ENCODE results near the gene CUX1. TPM values are rescaled to one million over a fixed set of nuclear protein-coding genes. Genes with fewer than 3 reads are reported as not detected.
"Not testable (repeated sequence)": the region's sequence is repeated elsewhere in the genome, so short reads cannot be mapped to it uniquely, and the experiment has no call there.

The CUX1 gene
- total RNA-seq, 2 experiments from 2014 or later, result 20.2 to 20.4 TPM

GRCh38 chr7:101929256-101929655, 111.8 kb downstream of the CUX1 start:
- intact Hi-C loops (cut with micrococcal nuclease), result no loop called here
- H3K36me3 Mint-ChIP-seq (ENCODE audit: low read depth), result peaks cover 2% of the 10 kb centered on the region
- H3K4me3 Mint-ChIP-seq, result no peak overlapping the region
- H3K27me3 Mint-ChIP-seq, result no peaks in the 10 kb centered on the region
- peaks cover 4% of the 10 kb centered on the region for H3K4me1 Mint-ChIP-seq (ENCODE audit: low read depth)
- H3K9me3 Mint-ChIP-seq, result no peaks in the 10 kb centered on the region
- no peak overlapping the region for H3K27ac Mint-ChIP-seq
- no peak for DNase-seq
- no peak for ATAC-seq
- ChIA-PET POLR2A (no interaction called here), CTCF (no interaction called here)
- no peak for TF ChIP-seq CTCF (IDR thresholded peaks at IDR 0.05)

GRCh38 chr7:101929911-101930310, 112.5 kb downstream of the CUX1 start:
- intact Hi-C loops (cut with micrococcal nuclease); POLR2A ChIA-PET; H3K4me3 Mint-ChIP-seq; ATAC-seq; H3K36me3 Mint-ChIP-seq (ENCODE audit: low read depth); H3K4me1 Mint-ChIP-seq (ENCODE audit: low read depth); CTCF ChIA-PET; DNase-seq; H3K9me3 Mint-ChIP-seq; H3K27me3 Mint-ChIP-seq; H3K27ac Mint-ChIP-seq: not testable (repeated sequence)

GRCh38 chr7:101932083-101932482, 114.7 kb downstream of the CUX1 start:
- Mint-ChIP-seq H3K36me3 (ENCODE audit: low read depth) (peaks cover 2% of the 10 kb centered on the region), H3K27ac (no peak overlapping the region), H3K9me3 (no peaks in the 10 kb centered on the region), H3K4me3 (no peak overlapping the region), H3K27me3 (no peaks in the 10 kb centered on the region), H3K4me1 (ENCODE audit: low read depth) (peaks cover 8% of the 10 kb centered on the region)
- intact Hi-C loops (cut with micrococcal nuclease), result no loop called here
- ChIA-PET POLR2A (no interaction called here), CTCF (no interaction called here)
- TF ChIP-seq CTCF (IDR thresholded peaks at IDR 0.05), result no peak
- DNase-seq, result no peak
- ATAC-seq, result no peak

GRCh38 chr7:101933028-101933427, 115.6 kb downstream of the CUX1 start:
- no peak for TF ChIP-seq CTCF (IDR thresholded peaks at IDR 0.05)
- Mint-ChIP-seq H3K27me3 (no peaks in the 10 kb centered on the region), H3K9me3 (no peaks in the 10 kb centered on the region), H3K27ac (no peak overlapping the region), H3K4me1 (ENCODE audit: low read depth) (peaks cover 8% of the 10 kb centered on the region), H3K36me3 (ENCODE audit: low read depth) (peaks cover 2% of the 10 kb centered on the region), H3K4me3 (no peak overlapping the region)
- intact Hi-C loops (cut with micrococcal nuclease), result no loop called here
- no peak for DNase-seq
- CTCF ChIA-PET, result no interaction called here
- ATAC-seq, result no peak
- POLR2A ChIA-PET, result interaction anchor here (0.6 kb wide), 1 partner anchor 58 kb away, joined by 3 read pairs; no protein-coding TSS in a partner anchor

GRCh38 chr7:101933688-101934121, 116.3 kb downstream of the CUX1 start:
- Mint-ChIP-seq H3K27ac (no peak overlapping the region), H3K4me1 (ENCODE audit: low read depth) (peaks cover 8% of the 10 kb centered on the region), H3K9me3 (no peaks in the 10 kb centered on the region), H3K36me3 (ENCODE audit: low read depth) (peaks cover 2% of the 10 kb centered on the region), H3K4me3 (no peak overlapping the region), H3K27me3 (no peaks in the 10 kb centered on the region)
- intact Hi-C loops (cut with micrococcal nuclease), result no loop called here
- no peak for TF ChIP-seq CTCF (IDR thresholded peaks at IDR 0.05)
- no peak for DNase-seq
- ChIA-PET CTCF (no interaction called here), POLR2A (interaction anchor here (0.6 kb wide), 1 partner anchor 57 kb away, joined by 3 read pairs; no protein-coding TSS in a partner anchor)
- no peak for ATAC-seq

GRCh38 chr7:101934618-101935017, 117.2 kb downstream of the CUX1 start:
- CTCF ChIA-PET, result no interaction called here
- peaks cover 8% of the 10 kb centered on the region for H3K4me1 Mint-ChIP-seq (ENCODE audit: low read depth)
- ATAC-seq (no peak), DNase-seq (no peak)
- no peaks in the 10 kb centered on the region for H3K9me3 Mint-ChIP-seq
- POLR2A ChIA-PET, result no interaction called here
- H3K36me3 Mint-ChIP-seq (ENCODE audit: low read depth), result peaks cover 2% of the 10 kb centered on the region
- TF ChIP-seq CTCF (IDR thresholded peaks at IDR 0.05), result no peak
- no peak overlapping the region for H3K27ac Mint-ChIP-seq
- intact Hi-C loops (cut with micrococcal nuclease), result no loop called here
- no peak overlapping the region for H3K4me3 Mint-ChIP-seq
- no peaks in the 10 kb centered on the region for H3K27me3 Mint-ChIP-seq

Data from activated CD8-positive, alpha-beta T cell treated with anti-CD3 and anti-CD28 coated beads for 36 hours (primary cell).